Measurements from ENCODE around the gene NEIL3.

Gene NEIL3

DNA sequence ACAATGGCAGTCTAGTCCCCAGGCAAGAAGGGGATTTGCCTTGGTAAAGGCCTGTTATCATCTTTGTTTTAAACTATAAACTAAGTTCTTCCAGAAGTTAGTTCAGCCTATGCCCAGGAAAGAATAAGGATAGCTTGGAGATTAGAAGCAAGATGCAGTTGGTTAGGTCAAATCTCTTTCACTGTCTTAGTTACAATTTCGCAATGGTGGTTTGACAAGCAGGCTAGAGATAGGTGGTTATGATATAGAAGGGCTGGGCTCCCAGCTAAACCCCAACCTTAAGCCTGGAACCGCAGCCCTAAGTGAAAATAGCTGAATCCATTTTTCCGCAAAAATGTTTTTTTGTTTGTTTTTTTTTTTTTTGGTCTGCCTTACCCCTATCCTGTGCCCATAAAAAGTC, 41.8 kb upstream of the NEIL3 start:
- H3K27me3 ChIP-seq (replicated peaks; ENCODE audit: control insufficient read depth, insufficient read depth, low read length): no peaks in the 10 kb centered on the region
- H3K36me3 ChIP-seq (ENCODE audit: control insufficient read depth, insufficient read depth, low read length): no peaks in the 10 kb centered on the region
- TF ChIP-seq CTCF (IDR thresholded peaks at IDR 0.05; ENCODE audit: insufficient read depth, low read length, poor library complexity, severe bottlenecking): no peak
- DNase-seq (ENCODE audit: extremely low read depth, insufficient read length): no peak
- H3K4me3 ChIP-seq (replicated peaks; ENCODE audit: low read depth, low read length): no peak overlapping the region

GRCh38 chr4:177271091-177271490, 38.6 kb upstream of the NEIL3 start:
- Histone ChIP-seq H3K4me3 (replicated peaks; ENCODE audit: low read depth, low read length) (no peak overlapping the region), H3K27me3 (replicated peaks; ENCODE audit: control insufficient read depth, insufficient read depth, low read length) (no peaks in the 10 kb centered on the region), H3K36me3 (ENCODE audit: control insufficient read depth, insufficient read depth, low read length) (no peaks in the 10 kb centered on the region)
- DNase-seq (ENCODE audit: extremely low read depth, insufficient read length): no peak
- TF ChIP-seq CTCF (IDR thresholded peaks at IDR 0.05; ENCODE audit: insufficient read depth, low read length, poor library complexity, severe bottlenecking): no peak

- H3K36me3 ChIP-seq (ENCODE audit: control insufficient read depth, insufficient read depth, low read length): no peaks in the 10 kb centered on the region
- H3K4me3 ChIP-seq (replicated peaks; ENCODE audit: low read depth, low read length): no peak overlapping the region
- DNase-seq (ENCODE audit: extremely low read depth, insufficient read length): no peak
- no peak for TF ChIP-seq CTCF (IDR thresholded peaks at IDR 0.05; ENCODE audit: insufficient read depth, low read length, poor library complexity, severe bottlenecking)
- no peaks in the 10 kb centered on the region for H3K27me3 ChIP-seq (replicated peaks; ENCODE audit: control insufficient read depth, insufficient read depth, low read length)
Measured at GRCh38 chr4:177271915-177272766, 37.5 kb upstream of the NEIL3 start.

DNA sequence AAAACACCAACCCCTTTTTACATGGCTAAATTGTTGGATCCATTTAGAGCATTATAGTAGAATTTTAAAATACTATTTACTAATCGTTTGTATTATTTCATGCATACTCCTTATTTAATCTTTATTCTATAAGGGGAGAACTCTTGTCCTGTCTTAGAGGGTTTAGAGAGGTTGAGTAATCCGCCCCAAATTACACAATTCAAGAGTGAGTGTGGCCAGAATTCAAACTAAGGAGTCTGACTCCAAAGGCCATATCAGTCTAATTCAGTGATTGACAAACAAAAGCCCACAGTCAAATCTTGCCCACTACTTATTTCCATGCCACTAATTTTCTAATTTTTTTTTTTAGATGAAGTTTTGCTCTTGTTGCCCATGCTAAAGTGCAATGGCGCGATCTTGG, 33.7 kb upstream of the NEIL3 start:
- TF ChIP-seq CTCF (IDR thresholded peaks at IDR 0.05; ENCODE audit: insufficient read depth, low read length, poor library complexity, severe bottlenecking): no peak
- H3K27me3 ChIP-seq (replicated peaks; ENCODE audit: control insufficient read depth, insufficient read depth, low read length): no peaks in the 10 kb centered on the region
- no peak overlapping the region for H3K4me3 ChIP-seq (replicated peaks; ENCODE audit: low read depth, low read length)
- no peaks in the 10 kb centered on the region for H3K36me3 ChIP-seq (ENCODE audit: control insufficient read depth, insufficient read depth, low read length)
- no peak for DNase-seq (ENCODE audit: extremely low read depth, insufficient read length)

DNA sequence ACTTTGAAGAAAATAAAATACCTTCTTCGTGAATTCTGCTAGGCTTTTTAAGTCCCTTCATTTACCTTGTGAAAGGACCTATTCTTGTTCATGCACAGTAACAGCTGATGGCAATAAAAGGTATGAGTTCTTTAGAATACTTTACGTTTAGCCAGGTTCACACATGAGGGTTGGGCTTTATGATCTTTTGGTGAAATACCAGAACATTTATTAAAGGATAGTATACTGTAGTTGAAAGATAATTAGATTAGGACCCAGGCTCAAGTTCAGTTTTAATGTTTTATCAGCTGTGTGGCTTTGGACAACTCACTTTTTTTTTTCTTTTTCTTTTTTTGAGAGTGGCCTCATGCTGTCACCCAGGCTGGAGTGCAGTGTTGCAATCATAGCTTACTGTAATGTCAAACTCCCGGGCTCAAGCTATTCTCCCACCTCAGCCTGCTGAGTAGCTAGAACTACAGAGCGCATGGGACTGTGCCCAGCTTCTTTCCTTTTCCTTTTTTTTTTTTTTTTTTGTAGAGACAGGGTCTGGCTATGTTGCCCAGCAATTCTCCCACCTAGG, 28.2 kb upstream of the NEIL3 start:
- TF ChIP-seq CTCF (IDR thresholded peaks at IDR 0.05; ENCODE audit: insufficient read depth, low read length, poor library complexity, severe bottlenecking): no peak
- no peaks in the 10 kb centered on the region for H3K27me3 ChIP-seq (replicated peaks; ENCODE audit: control insufficient read depth, insufficient read depth, low read length)
- H3K4me3 ChIP-seq (replicated peaks; ENCODE audit: low read depth, low read length): no peak overlapping the region
- H3K36me3 ChIP-seq (ENCODE audit: control insufficient read depth, insufficient read depth, low read length): no peaks in the 10 kb centered on the region
- DNase-seq (ENCODE audit: extremely low read depth, insufficient read length): no peak
